GM21723 (cell line): Measurements from ENCODE around the gene GIGYF1.

Experiments
- ATAC-seq: cut with Tn5 transposase; IDR thresholded peaks from one replicate; pipeline ENCODE4 v1.9.1; 2021; ENCODE audit warnings: mild to moderate bottlenecking, moderate library complexity; ENCODE audit not compliant: unreplicated experiment

GIGYF1 gene

GRCh38 chr7:100684534-100685042, 9.5 kb downstream of the GIGYF1 start:
- no peak for ATAC-seq

DNA sequence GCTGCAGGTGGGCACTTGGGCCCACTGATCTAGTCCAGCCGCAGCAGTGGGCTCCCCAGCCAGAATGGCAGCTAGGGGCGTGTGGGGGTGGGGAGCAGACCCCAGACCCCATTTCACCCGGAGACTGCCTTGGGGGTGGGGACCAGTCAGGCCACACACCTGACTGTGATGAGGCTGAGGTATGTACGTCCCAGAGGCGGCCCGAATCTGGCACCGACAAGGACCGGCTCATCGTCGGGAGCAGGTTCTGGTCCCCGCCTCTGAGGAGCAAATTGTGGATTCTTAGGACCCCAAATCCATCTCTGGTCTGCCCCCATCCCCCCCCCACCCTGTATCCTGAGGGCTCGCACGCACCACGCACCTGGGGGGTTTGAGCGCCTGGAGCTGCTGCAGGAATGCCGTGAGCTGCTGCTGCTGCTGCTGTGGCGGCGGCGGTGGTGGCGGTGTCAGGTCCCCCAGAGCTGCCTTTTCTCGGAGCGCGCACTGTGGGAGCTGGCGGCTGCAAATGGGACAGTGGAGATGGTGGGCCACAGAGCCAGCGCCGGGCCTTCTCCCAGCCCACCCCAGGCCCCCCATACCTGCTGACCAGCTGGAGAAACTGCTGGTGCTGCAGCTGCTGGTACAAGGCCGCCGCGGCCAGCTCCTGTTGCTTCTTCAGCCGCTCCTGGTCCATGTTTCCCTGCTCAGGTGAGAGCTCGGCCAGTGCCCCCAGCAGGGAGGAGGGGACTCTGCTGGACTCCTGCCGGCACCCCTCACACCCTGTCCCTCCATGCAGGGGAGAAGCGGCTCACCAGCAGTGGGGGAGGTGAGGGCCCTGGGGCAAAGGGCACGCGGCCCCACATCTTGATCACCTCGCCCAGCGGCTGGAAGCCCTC, 10.2 kb downstream of the GIGYF1 start:
- no peak for ATAC-seq

DNA sequence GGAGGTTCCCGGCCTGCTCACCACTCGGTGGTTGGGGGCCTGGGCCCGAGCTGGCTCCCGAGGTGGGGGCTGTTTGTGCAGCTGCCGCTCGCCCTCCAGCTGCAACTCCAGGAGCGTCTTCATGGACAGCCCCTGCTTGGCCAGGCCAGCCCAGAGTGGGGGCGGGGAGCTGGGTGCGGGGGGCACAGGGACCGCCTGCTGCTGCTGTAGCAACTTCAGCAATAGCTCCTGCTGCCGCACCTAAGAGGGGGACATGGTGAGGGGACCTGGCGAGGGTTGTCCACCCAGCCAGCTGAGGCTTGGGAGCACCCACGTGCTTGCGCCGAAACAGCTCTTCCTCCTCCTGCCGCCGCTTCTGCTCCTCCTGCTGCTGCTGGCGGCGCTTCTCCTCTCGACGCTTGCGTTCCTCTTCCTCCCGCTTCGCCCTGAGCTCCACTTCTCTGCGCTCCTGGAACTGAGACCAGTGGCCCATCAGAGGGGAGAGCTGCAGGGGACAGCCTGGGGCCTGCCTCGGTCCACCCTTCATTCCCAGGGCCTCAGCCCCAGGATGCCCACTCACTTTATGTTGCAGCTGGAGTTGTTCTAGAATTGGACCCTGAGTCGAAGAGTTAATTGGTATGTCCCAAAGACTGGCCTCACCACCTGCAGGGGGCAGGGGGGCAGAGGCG, 10.9 kb downstream of the GIGYF1 start:
- ATAC-seq = no peak

DNA sequence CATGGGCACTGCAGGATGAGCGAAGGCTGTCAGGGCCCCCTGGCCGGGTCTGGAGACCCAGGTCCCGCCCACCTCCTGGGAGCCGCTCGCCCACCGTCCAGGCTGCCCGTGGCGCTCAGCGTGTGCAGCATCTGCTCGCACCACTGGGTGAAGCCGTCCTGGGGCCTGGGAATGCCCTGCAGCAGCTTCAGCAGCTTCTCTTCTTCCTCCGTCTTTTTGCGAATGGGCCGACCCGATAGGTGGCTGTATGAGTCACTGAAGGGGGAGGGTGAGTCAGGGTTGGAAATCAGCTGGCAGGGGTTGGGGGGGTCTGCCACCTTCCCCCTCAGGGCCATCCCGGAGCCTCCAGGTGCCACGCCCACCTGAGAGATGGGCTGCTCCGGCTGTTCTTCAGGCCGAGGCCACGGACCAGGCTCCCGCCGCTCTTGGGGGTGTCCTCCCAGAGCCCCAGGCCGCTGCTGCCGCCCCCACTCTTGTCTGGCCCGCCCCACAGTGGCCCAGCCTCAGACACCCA, 11.8 kb downstream of the GIGYF1 start:
- no peak for ATAC-seq

- no peak for ATAC-seq
These were observed 12.4 kb downstream of the GIGYF1 start for GRCh38 chr7:100681491-100682227.

DNA sequence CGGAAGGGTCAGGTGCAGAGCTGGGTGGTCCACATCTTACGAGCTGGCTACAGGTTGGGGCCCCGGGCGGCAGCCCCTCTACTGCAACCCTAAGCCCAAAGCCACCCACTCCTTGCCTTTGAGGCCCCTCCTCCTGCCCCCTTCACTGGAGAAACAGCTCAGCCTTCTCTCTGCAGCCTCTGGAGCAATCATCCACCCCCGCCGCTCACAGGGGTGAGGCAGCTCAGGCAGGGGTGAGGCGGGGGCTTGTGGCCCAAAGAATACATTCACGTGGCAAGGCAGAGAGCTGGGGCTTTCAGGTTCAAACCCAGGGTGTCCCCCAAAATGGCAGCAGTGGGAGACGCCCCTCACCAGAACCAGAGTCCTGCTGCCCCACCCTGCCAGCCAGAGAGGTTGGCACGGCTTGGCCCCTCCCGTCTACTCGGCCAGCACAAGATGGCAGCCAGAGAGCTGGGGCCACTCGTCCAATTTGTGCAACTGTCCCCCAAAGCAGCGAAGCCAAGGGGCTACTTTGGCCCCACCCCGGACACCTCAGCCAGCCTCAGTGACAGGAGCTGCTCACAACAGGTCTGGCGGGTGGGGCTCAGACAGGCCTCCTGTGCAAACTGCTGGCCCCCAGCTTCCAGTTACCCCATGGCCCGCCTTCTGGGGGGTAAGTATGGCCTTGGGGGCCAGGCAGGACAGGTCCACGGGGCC, 13.3 kb downstream of the GIGYF1 start:
- ATAC-seq = no peak

- ATAC-seq = no peak
These were observed 14.0 kb downstream of the GIGYF1 start for GRCh38 chr7:100679927-100680575.

DNA sequence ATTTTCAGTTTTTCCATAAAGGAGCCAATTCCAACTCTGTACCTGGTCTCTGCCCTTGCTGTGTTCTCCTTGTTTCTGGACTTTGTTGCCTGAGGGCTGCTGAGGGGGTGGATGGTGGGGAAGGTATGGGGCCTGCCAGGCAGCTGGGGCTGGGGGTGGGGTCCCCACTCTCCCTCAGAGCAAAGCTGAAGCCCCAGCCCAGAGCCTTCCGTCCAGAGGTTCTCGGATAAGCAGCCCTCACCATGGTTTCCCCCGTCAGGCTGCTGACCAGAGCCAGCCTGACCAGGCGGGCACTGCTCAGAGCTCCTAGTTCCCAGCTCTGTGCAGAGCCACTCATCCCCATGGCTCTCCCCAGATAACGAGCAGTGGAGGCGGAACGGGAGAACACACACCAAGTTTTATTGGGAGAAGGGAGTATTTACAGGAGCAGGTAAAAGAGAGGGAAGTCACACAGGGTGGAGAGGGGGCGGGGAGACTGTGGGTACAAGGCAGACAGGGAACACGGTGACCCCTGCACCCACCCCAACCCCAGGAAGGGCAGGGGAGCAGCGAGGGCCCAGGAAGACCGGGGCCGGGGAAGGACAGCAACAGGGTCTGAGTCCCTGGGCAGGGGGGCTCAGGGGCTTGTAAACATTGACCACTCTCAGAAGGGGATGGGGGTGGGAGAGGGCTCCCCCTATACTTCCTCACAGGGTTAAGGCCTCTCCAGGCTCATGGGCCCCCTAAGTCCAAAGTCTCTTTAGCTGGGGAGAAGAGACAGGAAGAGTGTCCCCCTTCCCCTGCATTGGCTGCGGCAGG, 14.7 kb downstream of the GIGYF1 start:
- no peak for ATAC-seq

DNA sequence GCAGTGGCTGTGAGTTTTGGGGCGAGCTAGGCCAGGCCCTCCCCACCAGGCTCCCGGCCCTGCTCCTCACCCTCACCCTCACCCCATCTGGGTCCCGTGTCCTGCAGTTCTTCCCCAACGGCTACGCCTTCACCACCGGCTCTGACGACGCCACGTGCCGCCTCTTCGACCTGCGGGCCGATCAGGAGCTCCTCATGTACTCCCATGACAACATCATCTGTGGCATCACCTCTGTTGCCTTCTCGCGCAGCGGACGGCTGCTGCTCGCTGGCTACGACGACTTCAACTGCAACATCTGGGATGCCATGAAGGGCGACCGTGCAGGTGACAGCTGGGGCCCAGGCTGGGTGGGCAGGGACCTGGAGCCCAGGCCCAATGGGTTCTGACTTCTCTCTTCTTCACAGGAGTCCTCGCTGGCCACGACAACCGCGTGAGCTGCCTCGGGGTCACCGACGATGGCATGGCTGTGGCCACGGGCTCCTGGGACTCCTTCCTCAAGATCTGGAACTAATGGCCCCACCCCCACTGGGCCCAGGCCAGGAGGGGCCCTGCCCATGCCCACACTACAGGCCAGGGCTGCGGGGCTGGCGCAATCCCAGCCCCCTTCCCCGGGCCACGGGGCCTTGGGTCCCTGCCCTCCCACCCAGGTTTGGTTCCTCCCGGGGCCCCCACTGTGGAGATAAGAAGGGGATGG, 15.6 kb downstream of the GIGYF1 start:
- ATAC-seq = no peak

DNA sequence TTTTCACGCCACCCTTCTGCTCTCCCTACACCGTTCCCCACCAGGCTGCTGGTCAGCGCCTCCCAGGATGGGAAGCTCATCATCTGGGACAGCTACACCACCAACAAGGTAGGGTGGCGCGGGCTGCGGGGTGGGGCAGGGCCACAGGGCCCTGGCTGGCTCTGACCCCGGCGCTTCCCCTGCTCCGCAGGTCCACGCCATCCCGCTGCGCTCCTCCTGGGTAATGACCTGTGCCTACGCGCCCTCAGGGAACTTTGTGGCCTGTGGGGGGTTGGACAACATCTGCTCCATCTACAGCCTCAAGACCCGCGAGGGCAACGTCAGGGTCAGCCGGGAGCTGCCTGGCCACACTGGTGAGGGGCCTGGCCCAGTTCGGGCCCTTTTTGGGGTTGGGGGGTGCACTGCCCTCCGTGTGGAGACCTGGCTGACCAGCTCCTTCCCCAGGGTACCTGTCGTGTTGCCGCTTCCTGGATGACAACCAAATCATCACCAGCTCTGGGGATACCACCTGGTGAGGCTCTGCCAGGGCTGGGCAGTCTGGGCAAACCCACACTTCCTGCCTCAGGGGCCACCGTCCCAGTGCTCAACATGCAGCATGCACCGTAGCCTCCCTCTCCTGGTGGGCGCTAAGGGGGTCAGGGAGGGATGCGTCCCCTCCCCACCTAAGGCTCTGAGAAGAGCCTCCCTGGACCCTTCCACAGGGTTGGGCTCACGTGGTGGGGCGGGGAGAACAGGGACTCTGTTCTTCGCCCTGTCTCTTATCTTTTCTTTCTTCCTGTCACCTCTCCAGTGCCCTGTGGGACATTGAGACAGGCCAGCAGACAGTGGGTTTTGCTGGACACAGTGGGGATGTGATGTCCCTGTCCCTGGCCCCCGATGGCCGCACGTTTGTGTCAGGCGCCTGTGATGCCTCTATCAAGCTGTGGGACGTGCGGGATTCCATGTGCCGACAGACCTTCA, 16.5 kb downstream of the GIGYF1 start:
- no peak for ATAC-seq

DNA sequence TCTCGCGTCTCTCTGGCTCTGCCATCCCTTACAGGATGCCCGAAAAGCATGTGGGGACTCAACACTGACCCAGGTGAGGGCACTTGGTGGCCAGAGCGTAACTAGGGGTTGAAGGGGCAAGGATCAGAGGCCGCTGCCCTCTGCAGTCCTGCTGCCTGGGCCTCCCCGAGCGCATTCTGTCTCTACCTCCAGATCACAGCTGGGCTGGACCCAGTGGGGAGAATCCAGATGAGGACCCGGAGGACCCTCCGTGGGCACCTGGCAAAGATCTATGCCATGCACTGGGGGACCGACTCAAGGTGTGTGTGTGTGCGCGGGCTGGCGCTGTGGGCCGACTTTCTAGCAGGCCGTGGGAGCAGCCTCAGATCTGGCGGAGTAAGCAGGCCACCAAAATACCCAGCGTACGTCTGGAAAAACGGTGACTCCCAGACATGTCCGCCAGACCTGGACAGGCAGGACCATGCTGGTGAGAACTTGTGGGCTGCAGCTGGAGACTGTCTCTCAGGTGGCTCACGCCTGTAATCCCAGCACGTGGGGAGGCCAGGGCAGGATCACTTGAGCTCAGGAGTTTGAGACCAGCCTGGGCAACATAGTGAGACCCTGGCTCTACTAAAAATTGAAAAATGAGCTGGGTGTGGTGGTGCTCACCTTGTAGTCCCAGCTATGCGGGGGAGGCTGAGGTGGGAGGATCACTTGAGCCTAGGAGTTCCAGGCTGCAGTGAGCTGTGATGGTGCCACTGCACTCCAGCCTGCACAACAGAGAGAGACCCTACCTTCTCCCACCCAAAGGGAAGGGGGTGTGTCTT, 17.3 kb downstream of the GIGYF1 start:
- no peak for ATAC-seq

- peak; percentile 34 for ATAC-seq
These were observed 18.3 kb downstream of the GIGYF1 start for GRCh38 chr7:100675581-100676350.

GRCh38 chr7:100675105-100675451, 19.0 kb downstream of the GIGYF1 start:
- no peak for ATAC-seq

DNA sequence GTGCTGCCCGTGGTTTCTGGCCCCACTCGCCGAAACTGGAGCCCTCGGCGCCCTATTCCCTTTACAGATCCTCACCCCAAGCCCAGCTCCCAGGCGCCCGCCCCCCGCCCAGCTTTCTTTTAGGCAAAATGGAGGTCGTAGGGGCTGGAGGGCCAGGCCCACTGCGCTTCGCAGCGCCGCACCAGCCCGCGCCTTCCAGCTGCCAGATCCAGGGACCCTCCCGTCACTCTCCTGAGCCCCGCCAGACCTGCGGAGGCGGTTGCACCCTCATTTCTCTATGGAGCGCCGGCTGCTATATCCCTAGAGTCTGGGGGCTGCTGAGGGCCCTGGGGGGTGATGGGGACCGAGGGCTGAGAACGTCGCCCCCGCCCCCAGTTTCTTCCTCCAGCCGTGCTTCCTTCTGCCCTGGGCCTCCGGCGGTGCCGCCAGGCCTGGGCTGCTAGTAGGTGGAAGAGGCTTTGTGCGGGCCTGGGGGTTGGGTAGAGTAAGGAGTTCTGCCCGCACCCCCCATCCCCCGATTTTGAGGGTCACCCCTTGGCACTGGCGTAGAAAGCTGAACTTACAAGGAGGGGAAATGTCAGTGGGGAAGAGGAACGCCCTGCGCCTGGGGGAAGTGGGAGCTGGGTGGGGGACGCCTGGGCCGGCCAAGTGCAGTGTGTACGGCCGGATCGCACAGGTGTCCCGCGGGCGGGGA, 19.5 kb downstream of the GIGYF1 start:
- ATAC-seq = no peak

DNA sequence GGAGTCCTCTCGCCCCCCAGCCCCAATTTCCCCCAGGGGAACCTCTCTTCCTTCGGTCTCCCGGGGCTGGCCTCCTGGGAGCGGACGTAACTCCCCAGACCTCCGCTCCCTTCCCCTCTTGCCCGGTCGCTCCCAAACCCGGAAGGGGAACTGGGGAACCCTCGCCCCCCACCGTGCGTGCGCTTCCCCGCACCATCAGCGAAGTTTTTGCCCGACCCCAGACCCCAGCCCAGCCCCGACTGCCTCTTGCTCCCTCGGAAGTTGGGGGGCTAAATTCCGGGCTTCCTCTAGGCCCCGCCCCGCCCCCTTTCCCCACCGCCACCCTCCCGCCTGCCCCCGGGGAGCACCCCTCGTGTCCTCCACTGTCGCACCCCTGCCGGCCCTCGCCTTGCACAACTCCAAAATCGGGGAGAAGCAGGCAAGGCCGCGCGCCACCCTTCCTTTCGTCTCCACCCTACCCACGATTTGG, 20.1 kb downstream of the GIGYF1 start:
- ATAC-seq = peak; percentile 0
